RWPE2 (cell line): ENCODE data around the gene ITPK1.

Experiments used
- ATAC-seq: fragments of 200-7000 bp; cut with Tn5 transposase; 3 replicates; pipeline ENCODE4 v1.9.1; 2021; ENCODE audit warnings: low read depth
- DNase-seq: peaks from one replicate; pipeline ENCODE4 v3.0.0-alpha.2; 2020; ENCODE audit warnings: low spot score
- H3K27ac ChIP-seq: fragments of 450-650 bp; 2 replicates; pipeline ENCODE4 v1.5.1; 2017; ENCODE audit warnings: mild to moderate bottlenecking; ENCODE audit not compliant: poor library complexity, severe bottlenecking
- H3K27me3 ChIP-seq: fragments of 250-450 bp; sonication (Bioruptor Pico); 2 replicates; pipeline ENCODE4 v1.5.1; 2021; ENCODE audit warnings: mild to moderate bottlenecking, moderate library complexity; ENCODE audit not compliant: insufficient read depth, poor library complexity, severe bottlenecking
- H3K36me3 ChIP-seq: fragments of 250-450 bp; sonication (Bioruptor Pico); 2 replicates; pipeline ENCODE4 v1.5.1; 2020; ENCODE audit warnings: low read depth, mild to moderate bottlenecking, moderate library complexity
- H3K4me1 ChIP-seq: fragments of 250-450 bp; sonication (Bioruptor Pico); 2 replicates; pipeline ENCODE4 v1.5.1; 2021; ENCODE audit warnings: mild to moderate bottlenecking, moderate library complexity; ENCODE audit not compliant: insufficient read depth, poor library complexity, severe bottlenecking
- H3K4me3 ChIP-seq: fragments of 250-450 bp; sonication (Bioruptor Pico); 2 replicates; pipeline ENCODE4 v1.5.1; 2021; ENCODE audit warnings: mild to moderate bottlenecking, moderate library complexity; ENCODE audit not compliant: severe bottlenecking
- H3K9me3 ChIP-seq: fragments of 250-450 bp; sonication (Bioruptor Pico); 2 replicates; pipeline ENCODE4 v1.5.1; 2021; ENCODE audit warnings: mild to moderate bottlenecking, moderate library complexity; ENCODE audit not compliant: severe bottlenecking
- TF ChIP-seq, protein P1 (sequence below): fragments of 450-650 bp; IDR thresholded peaks from one replicate; pipeline ENCODE4 v1.5.1; 2017; ENCODE audit warnings: mild to moderate bottlenecking, moderate library complexity; ENCODE audit not compliant: poor library complexity, severe bottlenecking

Gene ITPK1

DNA sequence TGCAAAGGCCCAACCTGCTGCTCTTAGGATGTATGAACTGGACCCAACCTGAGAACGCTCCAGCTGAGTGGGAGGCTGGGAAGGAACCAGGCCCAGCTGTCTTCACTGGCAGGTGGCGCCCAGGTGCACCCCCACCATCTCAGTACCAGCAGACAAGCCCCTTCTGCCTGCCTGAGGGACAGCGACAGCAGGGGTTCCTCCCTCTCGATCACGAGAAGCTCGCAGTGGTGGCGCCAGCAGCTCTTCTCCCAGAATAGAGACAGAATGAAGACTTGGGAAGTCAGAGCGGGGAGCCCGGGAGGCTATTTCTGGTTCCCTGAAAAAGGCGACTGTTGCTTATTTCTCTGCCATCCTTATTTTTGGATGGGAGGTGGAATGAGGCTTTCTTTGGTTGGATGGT, 146.3 kb downstream of the ITPK1 start:
- Histone ChIP-seq H3K27ac (no peak overlapping the region), H3K27me3 (no peaks in the 10 kb centered on the region), H3K4me1 (peaks cover 10% of the 10 kb centered on the region), H3K36me3 (no peaks in the 10 kb centered on the region), H3K4me3 (no peak overlapping the region), H3K9me3 (no peaks in the 10 kb centered on the region)
- ATAC-seq, result no peak
- TF ChIP-seq, protein P1, sequence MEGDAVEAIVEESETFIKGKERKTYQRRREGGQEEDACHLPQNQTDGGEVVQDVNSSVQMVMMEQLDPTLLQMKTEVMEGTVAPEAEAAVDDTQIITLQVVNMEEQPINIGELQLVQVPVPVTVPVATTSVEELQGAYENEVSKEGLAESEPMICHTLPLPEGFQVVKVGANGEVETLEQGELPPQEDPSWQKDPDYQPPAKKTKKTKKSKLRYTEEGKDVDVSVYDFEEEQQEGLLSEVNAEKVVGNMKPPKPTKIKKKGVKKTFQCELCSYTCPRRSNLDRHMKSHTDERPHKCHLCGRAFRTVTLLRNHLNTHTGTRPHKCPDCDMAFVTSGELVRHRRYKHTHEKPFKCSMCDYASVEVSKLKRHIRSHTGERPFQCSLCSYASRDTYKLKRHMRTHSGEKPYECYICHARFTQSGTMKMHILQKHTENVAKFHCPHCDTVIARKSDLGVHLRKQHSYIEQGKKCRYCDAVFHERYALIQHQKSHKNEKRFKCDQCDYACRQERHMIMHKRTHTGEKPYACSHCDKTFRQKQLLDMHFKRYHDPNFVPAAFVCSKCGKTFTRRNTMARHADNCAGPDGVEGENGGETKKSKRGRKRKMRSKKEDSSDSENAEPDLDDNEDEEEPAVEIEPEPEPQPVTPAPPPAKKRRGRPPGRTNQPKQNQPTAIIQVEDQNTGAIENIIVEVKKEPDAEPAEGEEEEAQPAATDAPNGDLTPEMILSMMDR, result no peak
- DNase-seq, result no peak

- H3K27ac ChIP-seq, result no peak overlapping the region
Observed at GRCh38 chr14:92968291-92969020, 147.3 kb downstream of the ITPK1 start.

DNA sequence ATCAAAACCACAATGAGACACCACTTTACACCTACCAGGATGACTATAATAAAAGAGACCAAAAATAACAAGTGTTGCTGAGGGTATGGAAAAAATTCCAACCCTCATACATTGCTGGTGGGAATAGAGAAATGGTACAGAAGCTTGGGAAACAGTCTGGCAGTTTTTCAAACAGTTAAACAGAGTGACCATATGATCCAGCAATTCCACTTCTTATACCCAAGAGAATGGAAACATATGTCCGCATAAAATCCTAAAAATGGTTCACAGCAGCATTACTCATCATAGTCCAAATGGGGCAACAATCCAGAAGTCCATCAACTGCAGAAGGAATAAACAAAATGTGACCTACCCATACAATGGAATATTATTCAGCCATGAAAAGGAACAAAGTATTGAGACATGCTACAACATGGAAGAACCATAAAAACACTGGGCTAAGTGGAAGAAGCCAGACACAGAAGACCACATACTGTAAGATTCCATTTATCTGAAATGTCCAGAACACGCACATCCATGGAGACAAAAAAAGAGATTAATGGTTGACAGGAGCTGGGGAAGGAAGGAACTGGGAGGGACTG, 148.3 kb downstream of the ITPK1 start:
- Histone ChIP-seq H3K9me3 (no peaks in the 10 kb centered on the region), H3K27me3 (no peaks in the 10 kb centered on the region), H3K4me1 (no peaks in the 10 kb centered on the region), H3K4me3 (no peak overlapping the region), H3K36me3 (no peaks in the 10 kb centered on the region), H3K27ac (no peak overlapping the region)
- no peak for DNase-seq
- no peak for ATAC-seq
- TF ChIP-seq, protein P1, result no peak

More at GRCh38 chr14:92968291-92969020, 147.3 kb downstream of the ITPK1 start:
- H3K36me3 ChIP-seq, result no peaks in the 10 kb centered on the region
- H3K27me3 ChIP-seq, result no peaks in the 10 kb centered on the region
- no peak for DNase-seq
- TF ChIP-seq, protein P1, result no peak
- H3K4me1 ChIP-seq, result peaks cover 2% of the 10 kb centered on the region
- ATAC-seq, result no peak
- no peak overlapping the region for H3K4me3 ChIP-seq
- no peaks in the 10 kb centered on the region for H3K9me3 ChIP-seq

DNA sequence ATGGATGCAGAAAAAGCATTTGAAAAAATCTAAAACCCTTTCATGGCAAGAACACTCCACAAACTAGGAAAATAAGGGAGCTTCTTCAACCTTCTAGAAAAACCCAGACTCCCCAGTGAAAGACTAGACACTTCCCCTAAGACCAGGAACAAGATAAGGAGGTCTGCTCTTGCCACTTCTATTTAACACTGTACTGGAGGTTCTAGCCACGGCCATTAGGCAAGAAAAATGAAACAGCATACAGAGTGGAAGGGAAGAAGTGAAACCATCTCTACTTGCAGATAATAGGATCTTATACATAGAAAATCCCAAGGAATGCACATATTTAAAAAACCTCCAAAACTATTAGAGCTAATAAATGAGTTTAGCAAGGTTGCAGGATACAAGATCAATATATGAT, 150.4 kb downstream of the ITPK1 start:
- TF ChIP-seq, protein P1, result no peak
- ATAC-seq (no peak), DNase-seq (no peak)
- peaks cover 17% of the 10 kb centered on the region for H3K36me3 ChIP-seq
- no peak overlapping the region for H3K4me3 ChIP-seq
- peaks cover 13% of the 10 kb centered on the region for H3K4me1 ChIP-seq
- no peaks in the 10 kb centered on the region for H3K9me3 ChIP-seq
- no peaks in the 10 kb centered on the region for H3K27me3 ChIP-seq
- H3K27ac ChIP-seq, result no peak overlapping the region
